SK-N-SH (cell line): ENCODE results near the gene KRT3. TPM values are rescaled to one million over a fixed set of nuclear protein-coding genes. Genes with fewer than 3 reads are reported as not detected.

ENCODE experiments used
- CTCF ChIA-PET: fragments of 300-600, 350-600 bp; formaldehyde crosslinking; extraction: SDS; loops from one replicate; lab custom pipeline; 2021; lab: Yijun Ruan, JAX
- POLR2A ChIA-PET: fragments of 350-600 bp; sonication (Branson Sonifier 250); formaldehyde crosslinking; extraction: SDS; loops from one replicate; lab custom pipeline; 2020; ENCODE audit warnings: antibody characterized with exemption, inconsistent platforms; lab: Yijun Ruan, JAX
- DNase-seq: peaks from one replicate; pipeline ENCODE4 v3.0.0; 2012
- H2AFZ ChIP-seq: fragments of 200-600 bp; sonication (generic); 2 replicates; pipeline ENCODE4 v1.8.1; 2016; ENCODE audit warnings: antibody characterized with exemption, mild to moderate bottlenecking, low read depth
- H3F3A ChIP-seq: fragments of 200-600 bp; sonication (generic); replicated peaks from 2 replicates; pipeline ENCODE3; 2016; ENCODE audit warnings: antibody characterized with exemption, mild to moderate bottlenecking; ENCODE audit not compliant: insufficient read depth
- H3K27ac ChIP-seq, 2 experiments: fragments of 200-500 bp in 1 of 2; fragments of 200-600 bp in 1 of 2; sonication (Bioruptor generic) in 1 of 2; sonication (generic), shearing (Covaris generic) in 1 of 2; 2 replicates each; pipeline versions ENCODE4 v1.5.1 to v1.6.1; 2014 to 2016; ENCODE audit warnings: low read depth in 2 of 2, inconsistent platforms in 1 of 2, low read length in 1 of 2, mild to moderate bottlenecking in 1 of 2, mixed read lengths in 1 of 2
- H3K27me3 ChIP-seq: fragments of 200-600 bp; sonication (generic), shearing (Covaris generic); 2 replicates; pipeline ENCODE4 v1.6.1; 2016; ENCODE audit warnings: mixed run types; ENCODE audit not compliant: insufficient read depth
- H3K36me3 ChIP-seq, 2 experiments: fragments of 200-500 bp in 1 of 2; fragments of 200-600 bp in 1 of 2; sonication (Bioruptor generic) in 1 of 2; sonication (generic) in 1 of 2; replicated peaks in 1 of 2; 2 replicates each; pipeline versions ENCODE3 to v1.5.1; 2014 to 2016; ENCODE audit warnings: low read length in 1 of 2, mild to moderate bottlenecking in 1 of 2; ENCODE audit not compliant: insufficient read depth in 2 of 2, control insufficient read depth in 1 of 2
- H3K4me1 ChIP-seq, 2 experiments: fragments of 200-500 bp in 1 of 2; fragments of 200-600 bp in 1 of 2; sonication (Bioruptor generic) in 1 of 2; sonication (generic), shearing (Covaris generic) in 1 of 2; 2 replicates each; pipeline versions ENCODE4 v1.5.1 to v1.6.1; 2014 to 2016; ENCODE audit warnings: low read depth in 1 of 2, low read length in 1 of 2, mixed run types in 1 of 2; ENCODE audit not compliant: insufficient read depth in 2 of 2, control insufficient read depth in 1 of 2
- H3K4me2 ChIP-seq: fragments of 200-600 bp; sonication (generic), shearing (Covaris generic); 2 replicates; pipeline ENCODE4 v1.6.1; 2017; ENCODE audit warnings: mixed run types
- H3K4me3 ChIP-seq, 2 experiments: fragments of 200-500 bp in 1 of 2; fragments of 200-600 bp in 1 of 2; sonication (Bioruptor generic) in 1 of 2; sonication (generic), shearing (Covaris generic) in 1 of 2; 2 replicates each; pipeline versions ENCODE4 v1.5.1 to v1.8.1; 2014 to 2016; ENCODE audit warnings: low read depth in 2 of 2, inconsistent platforms in 1 of 2, low read length in 1 of 2, mild to moderate bottlenecking in 1 of 2, mixed read lengths in 1 of 2, moderate library complexity in 1 of 2
- H3K79me2 ChIP-seq: fragments of 200-600 bp; sonication (generic); 2 replicates; pipeline ENCODE4 v1.8.1; 2017; ENCODE audit warnings: mild to moderate bottlenecking; ENCODE audit not compliant: insufficient read depth
- H3K9ac ChIP-seq: fragments of 200-600 bp; sonication (generic); 2 replicates; pipeline ENCODE4 v1.6.1; 2017; ENCODE audit warnings: mixed run types
- H3K9me2 ChIP-seq: fragments of 200-600 bp; sonication (generic); 2 replicates; pipeline ENCODE4 v1.6.1; 2017; ENCODE audit warnings: mixed run types
- H3K9me3 ChIP-seq: fragments of 200-600 bp; sonication (generic); 2 replicates; pipeline ENCODE4 v1.6.1; 2017; ENCODE audit warnings: mixed run types, mild to moderate bottlenecking, moderate library complexity
- H4K20me1 ChIP-seq: fragments of 200-600 bp; sonication (generic); 2 replicates; pipeline ENCODE4 v1.6.1; 2017; ENCODE audit warnings: mild to moderate bottlenecking, mixed run types; ENCODE audit not compliant: insufficient read depth
- CHD2 ChIP-seq: fragments of 150-350 bp; IDR thresholded peaks from 2 replicates; pipeline ENCODE4 v1.6.1; 2018; ENCODE audit warnings: low read length; ENCODE audit not compliant: partially characterized antibody
- FOXJ3 ChIP-seq: sonication (generic); formaldehyde crosslinking; IDR thresholded peaks from 2 replicates; pipeline ENCODE4 v1.5.1; 2020; ENCODE audit warnings: mild to moderate bottlenecking, missing genetic modification reagents
- FOXM1 ChIP-seq: IDR thresholded peaks from 2 replicates; pipeline ENCODE4 v1.4.0; 2012; ENCODE audit warnings: low read depth, mild to moderate bottlenecking
- MEF2A ChIP-seq: IDR thresholded peaks from 2 replicates; pipeline ENCODE4 v1.4.0; 2012; ENCODE audit warnings: low read depth, borderline replicate concordance
- NFIC ChIP-seq: IDR thresholded peaks from 2 replicates; pipeline ENCODE4 v1.4.0; 2012; ENCODE audit warnings: borderline replicate concordance
- RAD21 ChIP-seq: IDR thresholded peaks from 2 replicates; pipeline ENCODE4 v1.6.1; 2012; ENCODE audit warnings: mild to moderate bottlenecking, low read length
- RXRA ChIP-seq: IDR thresholded peaks from 2 replicates; pipeline ENCODE4 v1.4.0; 2012; ENCODE audit warnings: low read depth, mild to moderate bottlenecking, borderline replicate concordance
- SIN3A ChIP-seq: IDR thresholded peaks from 2 replicates; pipeline ENCODE4 v1.6.1; 2012; ENCODE audit warnings: low read depth, mild to moderate bottlenecking, low read length, moderate library complexity, borderline replicate concordance
- SMC3 ChIP-seq: IDR thresholded peaks from 2 replicates; pipeline ENCODE4 v1.6.1; 2012; ENCODE audit warnings: low read depth, low read length, improper control_type of control experiment
- WGBS: methylation state at CpG from one replicate; pipeline ENCODE4 v1.1.6; 2017; ENCODE audit warnings: low lambda C conversion rate; 5-methylcytosine and 5-hydroxymethylcytosine counted together
- polyA plus RNA-seq, 3 experiments: library from polyadenylated mRNA; depleted of rRNA; stranded (reverse); fragments of >200 nt; gene quantifications; 2 replicates each; pipeline ENCODE4 v1.2.3, GENCODE V29; 2012
- TF ChIP-seq, protein P1 (sequence below): IDR thresholded peaks from 2 replicates; pipeline ENCODE4 v1.4.0; 2012; ENCODE audit warnings: low read depth
- TF ChIP-seq, protein P2 (sequence below): fragments of 150-350 bp; IDR thresholded peaks from 2 replicates; pipeline ENCODE4 v1.6.1; 2016; ENCODE audit warnings: mild to moderate bottlenecking, low read depth, low read length
- TF ChIP-seq, protein P3 (sequence below): IDR thresholded peaks from 2 replicates; pipeline ENCODE4 v1.4.0; 2012; ENCODE audit warnings: low read depth, borderline replicate concordance
- TF ChIP-seq, protein P4 (sequence below): IDR thresholded peaks from 2 replicates; pipeline ENCODE4 v1.6.1; 2012; ENCODE audit warnings: mild to moderate bottlenecking, low read depth, low read length, moderate library complexity

Gene KRT3
- polyA plus RNA-seq, 1 of the 3 experiments (the other 2 are of a cell fraction) = not detected

DNA sequence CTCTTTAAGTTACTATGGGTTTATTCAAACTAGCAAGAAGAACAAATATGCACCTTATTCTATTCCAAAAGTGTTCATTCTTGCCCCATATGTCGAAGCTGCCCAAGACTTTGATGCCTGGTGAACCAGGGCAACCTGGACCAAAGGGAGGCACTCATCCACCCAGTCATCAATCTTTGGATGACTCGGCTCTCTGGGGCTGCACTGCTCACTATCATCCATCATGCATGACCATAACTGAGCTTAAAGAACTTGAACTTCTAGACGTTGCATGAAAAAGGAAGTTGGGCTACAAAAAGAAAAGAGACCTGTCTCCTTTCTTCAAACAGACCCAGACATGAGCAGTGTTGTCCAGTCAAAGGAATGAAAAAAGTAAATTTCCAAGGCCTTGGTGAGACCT, 16.8 kb upstream of the KRT3 start:
- no peak overlapping the region for H3K4me3 ChIP-seq
- no peak overlapping the region for H2AFZ ChIP-seq
- no peak for DNase-seq
- no peak overlapping the region for H3K27ac ChIP-seq
- no peak for TF ChIP-seq RXRA
- TF ChIP-seq SIN3A = no peak
- no peaks in the 10 kb centered on the region for H3K79me2 ChIP-seq
- peaks cover 25% of the 10 kb centered on the region for H3K27me3 ChIP-seq
- H3K4me1 ChIP-seq = no peaks in the 10 kb centered on the region
- ChIA-PET POLR2A (no interaction called here), CTCF (interaction anchor here (0.9 kb wide), 1 partner anchor 18 kb away, joined by 3 read pairs; no protein-coding TSS in a partner anchor)
- H3K4me2 ChIP-seq = no peak overlapping the region
- 8% methylated on average over 3 of the region's 3 CpGs for WGBS
- H4K20me1 ChIP-seq = no peaks in the 10 kb centered on the region
- no peak overlapping the region for H3K9ac ChIP-seq
- no peaks in the 10 kb centered on the region for H3K9me2 ChIP-seq
- H3K36me3 ChIP-seq = no peaks in the 10 kb centered on the region
- H3K9me3 ChIP-seq = no peaks in the 10 kb centered on the region
- no peaks in the 10 kb centered on the region for H3F3A ChIP-seq

DNA sequence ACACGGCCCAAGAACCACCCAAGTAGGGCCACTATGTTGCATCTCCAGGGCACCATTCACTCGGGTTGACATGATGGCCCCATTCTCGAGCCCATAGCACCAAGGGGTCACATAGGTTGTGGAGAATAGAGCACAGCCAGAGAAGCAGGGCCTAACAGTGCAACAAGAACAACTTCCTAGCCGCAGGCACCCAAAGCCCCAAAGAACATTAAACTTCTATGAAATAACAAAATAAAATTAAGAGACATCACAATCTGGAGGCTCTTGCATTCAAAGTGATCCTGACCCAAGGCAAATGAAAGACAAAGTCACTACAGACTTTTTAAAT, 16.1 kb upstream of the KRT3 start:
- no peak overlapping the region for H3K9ac ChIP-seq
- CTCF ChIA-PET = interaction anchor here (0.9 kb wide), 1 partner anchor 19 kb away, joined by 3 read pairs; no protein-coding TSS in a partner anchor
- no peaks in the 10 kb centered on the region for H3K4me1 ChIP-seq
- H3K27ac ChIP-seq = no peak overlapping the region
- no peaks in the 10 kb centered on the region for H3K9me2 ChIP-seq
- no peak for DNase-seq
- 9% methylated on average over 3 of the region's 4 CpGs for WGBS
- TF ChIP-seq RAD21 (no peak), RXRA (no peak), SMC3 (no peak), FOXM1 (no peak)
- TF ChIP-seq, protein P1, sequence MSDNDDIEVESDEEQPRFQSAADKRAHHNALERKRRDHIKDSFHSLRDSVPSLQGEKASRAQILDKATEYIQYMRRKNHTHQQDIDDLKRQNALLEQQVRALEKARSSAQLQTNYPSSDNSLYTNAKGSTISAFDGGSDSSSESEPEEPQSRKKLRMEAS = no peak
- TF ChIP-seq, protein P2, sequence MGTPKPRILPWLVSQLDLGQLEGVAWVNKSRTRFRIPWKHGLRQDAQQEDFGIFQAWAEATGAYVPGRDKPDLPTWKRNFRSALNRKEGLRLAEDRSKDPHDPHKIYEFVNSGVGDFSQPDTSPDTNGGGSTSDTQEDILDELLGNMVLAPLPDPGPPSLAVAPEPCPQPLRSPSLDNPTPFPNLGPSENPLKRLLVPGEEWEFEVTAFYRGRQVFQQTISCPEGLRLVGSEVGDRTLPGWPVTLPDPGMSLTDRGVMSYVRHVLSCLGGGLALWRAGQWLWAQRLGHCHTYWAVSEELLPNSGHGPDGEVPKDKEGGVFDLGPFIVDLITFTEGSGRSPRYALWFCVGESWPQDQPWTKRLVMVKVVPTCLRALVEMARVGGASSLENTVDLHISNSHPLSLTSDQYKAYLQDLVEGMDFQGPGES = no peak
- no peaks in the 10 kb centered on the region for H3F3A ChIP-seq
- no peaks in the 10 kb centered on the region for H3K79me2 ChIP-seq
- H3K27me3 ChIP-seq = peaks cover 25% of the 10 kb centered on the region; the same call in 1 of the 2 replicates
- no peaks in the 10 kb centered on the region for H3K36me3 ChIP-seq
- no peaks in the 10 kb centered on the region for H4K20me1 ChIP-seq
- H3K9me3 ChIP-seq = no peaks in the 10 kb centered on the region
- H2AFZ ChIP-seq = no peak overlapping the region
- no peak overlapping the region for H3K4me3 ChIP-seq
- POLR2A ChIA-PET = no interaction called here
- no peak overlapping the region for H3K4me2 ChIP-seq

DNA sequence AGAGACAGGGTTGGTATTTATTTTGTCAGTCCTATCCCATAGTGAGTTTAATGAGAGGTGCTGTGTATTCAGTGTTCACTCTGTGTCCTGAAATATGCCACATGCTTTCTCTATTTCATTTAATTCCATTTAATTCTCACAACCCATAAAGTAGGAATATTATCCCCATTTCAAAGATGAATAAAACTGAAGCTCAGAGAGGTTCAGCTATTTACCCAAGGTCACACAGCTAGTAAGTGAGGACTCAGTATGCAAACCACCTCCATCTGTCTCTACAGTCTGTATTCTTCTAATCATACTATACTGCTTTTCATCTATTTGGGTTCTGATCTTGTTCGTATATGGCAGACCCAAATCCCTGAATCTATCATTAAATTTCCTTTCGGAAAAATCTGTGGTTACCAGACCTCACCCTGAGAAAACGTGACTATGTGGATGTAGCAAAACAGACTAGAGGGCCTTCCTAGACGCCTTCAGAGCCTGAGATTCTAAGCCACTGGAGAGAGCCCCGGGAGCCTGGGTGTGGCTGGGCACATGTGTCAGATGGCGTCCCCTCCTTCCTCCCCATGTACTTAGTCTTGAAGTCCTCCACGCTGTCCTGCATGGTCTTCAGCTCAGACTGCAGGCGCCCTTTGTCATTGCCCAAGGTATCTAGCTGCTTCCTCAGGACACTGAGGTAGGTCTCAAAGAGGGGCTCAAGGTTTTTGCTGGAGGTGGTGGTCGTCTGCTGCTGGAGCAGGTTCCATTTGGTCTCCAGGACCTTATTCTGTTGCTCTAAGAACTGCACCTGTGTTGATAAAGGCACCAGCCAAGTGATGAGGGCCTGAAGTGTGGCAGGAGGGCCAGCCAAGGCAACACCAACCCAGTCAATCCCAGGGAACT, 15.5 kb upstream of the KRT3 start:
- ChIA-PET POLR2A (no interaction called here), CTCF (no interaction called here)
- H3K36me3 ChIP-seq = no peaks in the 10 kb centered on the region
- H3F3A ChIP-seq = no peaks in the 10 kb centered on the region
- no peaks in the 10 kb centered on the region for H3K79me2 ChIP-seq
- no peak overlapping the region for H3K4me3 ChIP-seq
- H3K9ac ChIP-seq = no peak overlapping the region
- H2AFZ ChIP-seq = no peak overlapping the region
- no peaks in the 10 kb centered on the region for H3K9me2 ChIP-seq
- H3K9me3 ChIP-seq = no peaks in the 10 kb centered on the region
- peaks cover 24% of the 10 kb centered on the region; the same call in 1 of the 2 replicates for H3K27me3 ChIP-seq
- no peak for DNase-seq
- no peaks in the 10 kb centered on the region for H4K20me1 ChIP-seq
- 27% methylated on average over 9 of the region's 9 CpGs for WGBS
- H3K4me2 ChIP-seq = no peak overlapping the region
- no peaks in the 10 kb centered on the region for H3K4me1 ChIP-seq
- no peak overlapping the region for H3K27ac ChIP-seq
- TF ChIP-seq, protein P3, sequence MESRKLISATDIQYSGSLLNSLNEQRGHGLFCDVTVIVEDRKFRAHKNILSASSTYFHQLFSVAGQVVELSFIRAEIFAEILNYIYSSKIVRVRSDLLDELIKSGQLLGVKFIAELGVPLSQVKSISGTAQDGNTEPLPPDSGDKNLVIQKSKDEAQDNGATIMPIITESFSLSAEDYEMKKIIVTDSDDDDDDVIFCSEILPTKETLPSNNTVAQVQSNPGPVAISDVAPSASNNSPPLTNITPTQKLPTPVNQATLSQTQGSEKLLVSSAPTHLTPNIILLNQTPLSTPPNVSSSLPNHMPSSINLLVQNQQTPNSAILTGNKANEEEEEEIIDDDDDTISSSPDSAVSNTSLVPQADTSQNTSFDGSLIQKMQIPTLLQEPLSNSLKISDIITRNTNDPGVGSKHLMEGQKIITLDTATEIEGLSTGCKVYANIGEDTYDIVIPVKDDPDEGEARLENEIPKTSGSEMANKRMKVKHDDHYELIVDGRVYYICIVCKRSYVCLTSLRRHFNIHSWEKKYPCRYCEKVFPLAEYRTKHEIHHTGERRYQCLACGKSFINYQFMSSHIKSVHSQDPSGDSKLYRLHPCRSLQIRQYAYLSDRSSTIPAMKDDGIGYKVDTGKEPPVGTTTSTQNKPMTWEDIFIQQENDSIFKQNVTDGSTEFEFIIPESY = no peak
- TF ChIP-seq FOXJ3 (CRISPR knock-in tag) (no peak), SIN3A (no peak), CHD2 (no peak), NFIC (no peak), MEF2A (no peak)
- TF ChIP-seq, protein P4, sequence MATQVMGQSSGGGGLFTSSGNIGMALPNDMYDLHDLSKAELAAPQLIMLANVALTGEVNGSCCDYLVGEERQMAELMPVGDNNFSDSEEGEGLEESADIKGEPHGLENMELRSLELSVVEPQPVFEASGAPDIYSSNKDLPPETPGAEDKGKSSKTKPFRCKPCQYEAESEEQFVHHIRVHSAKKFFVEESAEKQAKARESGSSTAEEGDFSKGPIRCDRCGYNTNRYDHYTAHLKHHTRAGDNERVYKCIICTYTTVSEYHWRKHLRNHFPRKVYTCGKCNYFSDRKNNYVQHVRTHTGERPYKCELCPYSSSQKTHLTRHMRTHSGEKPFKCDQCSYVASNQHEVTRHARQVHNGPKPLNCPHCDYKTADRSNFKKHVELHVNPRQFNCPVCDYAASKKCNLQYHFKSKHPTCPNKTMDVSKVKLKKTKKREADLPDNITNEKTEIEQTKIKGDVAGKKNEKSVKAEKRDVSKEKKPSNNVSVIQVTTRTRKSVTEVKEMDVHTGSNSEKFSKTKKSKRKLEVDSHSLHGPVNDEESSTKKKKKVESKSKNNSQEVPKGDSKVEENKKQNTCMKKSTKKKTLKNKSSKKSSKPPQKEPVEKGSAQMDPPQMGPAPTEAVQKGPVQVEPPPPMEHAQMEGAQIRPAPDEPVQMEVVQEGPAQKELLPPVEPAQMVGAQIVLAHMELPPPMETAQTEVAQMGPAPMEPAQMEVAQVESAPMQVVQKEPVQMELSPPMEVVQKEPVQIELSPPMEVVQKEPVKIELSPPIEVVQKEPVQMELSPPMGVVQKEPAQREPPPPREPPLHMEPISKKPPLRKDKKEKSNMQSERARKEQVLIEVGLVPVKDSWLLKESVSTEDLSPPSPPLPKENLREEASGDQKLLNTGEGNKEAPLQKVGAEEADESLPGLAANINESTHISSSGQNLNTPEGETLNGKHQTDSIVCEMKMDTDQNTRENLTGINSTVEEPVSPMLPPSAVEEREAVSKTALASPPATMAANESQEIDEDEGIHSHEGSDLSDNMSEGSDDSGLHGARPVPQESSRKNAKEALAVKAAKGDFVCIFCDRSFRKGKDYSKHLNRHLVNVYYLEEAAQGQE = no peak
